ENCODE results near the gene RBM48. TPM values are rescaled to one million over a fixed set of nuclear protein-coding genes. Genes with fewer than 3 reads are reported as not detected.
A peak's percentile ranks its signal among the peaks of the same experiment; 100 is the strongest.

The RBM48 gene
- total and polyA plus RNA-seq, 2 of the 13 experiments (the other 11 are each of a cell fraction or from before 2014, with no cell fraction given) = 7.2 to 12.2 TPM

- TF ChIP-seq PLSCR1 (CRISPR knock-in tag; IDR thresholded peaks at IDR 0.05; ENCODE audit: borderline replicate concordance) = no peak
- peak; percentile 92 for TF ChIP-seq ZFX (CRISPR knock-in tag; IDR thresholded peaks at IDR 0.05; ENCODE audit: low read depth)
- no peak; the same call in 1 of the 2 replicates for TF ChIP-seq EED (CRISPR knock-in tag; IDR thresholded peaks at IDR 0.05)
- TF ChIP-seq ZFAT (CRISPR knock-in tag; conservative IDR thresholded peaks at IDR 0.05) = no peak
- TF ChIP-seq ZNF616 (CRISPR knock-in tag; IDR thresholded peaks at IDR 0.05; ENCODE audit: low read depth) = no peak
- TF ChIP-seq SOX6 (IDR thresholded peaks at IDR 0.05) = no peak
- peak; percentile 65 for TF ChIP-seq SOX6 (CRISPR knock-in tag; IDR thresholded peaks at IDR 0.05)
- TF ChIP-seq AHR (CRISPR knock-in tag; IDR thresholded peaks at IDR 0.05) = peak; percentile 25; the same call in 1 of the 2 replicates
- no peak for TF ChIP-seq JUNB (CRISPR knock-in tag; IDR thresholded peaks at IDR 0.05; ENCODE audit: borderline replicate concordance)
- no peak for TF ChIP-seq GTF2F1 (IDR thresholded peaks at IDR 0.05; ENCODE audit: low read length)
- TF ChIP-seq ZBTB42 (CRISPR knock-in tag; IDR thresholded peaks at IDR 0.05) = no peak
- TF ChIP-seq BRD4 (CRISPR knock-in tag; IDR thresholded peaks at IDR 0.05) = peak; percentile 70
- TF ChIP-seq POGZ (CRISPR knock-in tag; IDR thresholded peaks at IDR 0.05) = peak; percentile 99
- no peak for TF ChIP-seq KLF9 (CRISPR knock-in tag; IDR thresholded peaks at IDR 0.05; ENCODE audit: low read depth)
- no peak; the same call in 1 of the 2 replicates for TF ChIP-seq ZNF761 (CRISPR knock-in tag; conservative IDR thresholded peaks at IDR 0.05)
- no peak; the same call in 1 of the 2 replicates for TF ChIP-seq NRL (CRISPR knock-in tag; IDR thresholded peaks at IDR 0.05; ENCODE audit: borderline replicate concordance)
- no peak for TF ChIP-seq ZNF253 (CRISPR knock-in tag; IDR thresholded peaks at IDR 0.05; ENCODE audit: borderline replicate concordance)
- peak; percentile 47 for TF ChIP-seq MNT (IDR thresholded peaks at IDR 0.05)
- no peak for TF ChIP-seq PAX8 (CRISPR knock-in tag; IDR thresholded peaks at IDR 0.05; ENCODE audit: borderline replicate concordance)
- no peak for TF ChIP-seq ZNF652 (CRISPR knock-in tag; IDR thresholded peaks at IDR 0.05; ENCODE audit: borderline replicate concordance, low read depth)
- 0 out of 2 replicates have a peak, but pooled peaks have one; percentile 66 for TF ChIP-seq ZNF264 (CRISPR knock-in tag; IDR thresholded peaks at IDR 0.05)
- no peak for TF ChIP-seq CHCHD3 (CRISPR knock-in tag; IDR thresholded peaks at IDR 0.05)
- TF ChIP-seq NONO (IDR thresholded peaks at IDR 0.05) = no peak
- TF ChIP-seq NONO (CRISPR knock-in tag; conservative IDR thresholded peaks at IDR 0.05) = peak; percentile 90
- peak; percentile 62; the same call in 1 of the 2 replicates for TF ChIP-seq KDM2A (CRISPR knock-in tag; IDR thresholded peaks at IDR 0.05; ENCODE audit: borderline replicate concordance, low read depth)
- TF ChIP-seq ZBTB43 (CRISPR knock-in tag; conservative IDR thresholded peaks at IDR 0.05) = no peak
- peak; percentile 71; the same call in 1 of the 2 replicates for TF ChIP-seq KDM5B (CRISPR knock-in tag; IDR thresholded peaks at IDR 0.05; ENCODE audit: borderline replicate concordance)
- TF ChIP-seq SPEN (CRISPR knock-in tag; IDR thresholded peaks at IDR 0.05; ENCODE audit: low read depth) = 0 out of 2 replicates have a peak, but pooled peaks have one; percentile 23
- TF ChIP-seq ZNF224 (CRISPR knock-in tag; IDR thresholded peaks at IDR 0.05) = no peak
- TF ChIP-seq ZNF75D (CRISPR knock-in tag; IDR thresholded peaks at IDR 0.05; ENCODE audit: borderline replicate concordance) = no peak
Measured at GRCh38 chr7:92528188-92528957, at the start of gene RBM48, which contains the start of gene PEX1 (continued).
